NB4 (cell line): ENCODE data around the gene AXIN1.

Source experiments
- CTCF ChIP-seq: IDR thresholded peaks from one replicate; pipeline ENCODE4 v1.5.1; 2012; ENCODE audit warnings: low read depth, low read length
- MYC ChIP-seq: IDR thresholded peaks from 2 replicates; pipeline ENCODE4 v1.6.1; 2011; ENCODE audit warnings: low read depth, low read length
- POLR2A ChIP-seq: IDR thresholded peaks from 2 replicates; pipeline ENCODE4 v1.6.1; 2011; ENCODE audit warnings: mild to moderate bottlenecking; ENCODE audit not compliant: insufficient read length; ENCODE audit errors: extremely low read depth

- TF ChIP-seq CTCF (no peak), POLR2A (no peak), MYC (no peak)
Observed at GRCh38 chr16:283033-283805, 69.3 kb downstream of the AXIN1 start, which contains the start of gene PDIA2.
